ENCODE measurements around the gene HDAC4.

HDAC4 gene

DNA sequence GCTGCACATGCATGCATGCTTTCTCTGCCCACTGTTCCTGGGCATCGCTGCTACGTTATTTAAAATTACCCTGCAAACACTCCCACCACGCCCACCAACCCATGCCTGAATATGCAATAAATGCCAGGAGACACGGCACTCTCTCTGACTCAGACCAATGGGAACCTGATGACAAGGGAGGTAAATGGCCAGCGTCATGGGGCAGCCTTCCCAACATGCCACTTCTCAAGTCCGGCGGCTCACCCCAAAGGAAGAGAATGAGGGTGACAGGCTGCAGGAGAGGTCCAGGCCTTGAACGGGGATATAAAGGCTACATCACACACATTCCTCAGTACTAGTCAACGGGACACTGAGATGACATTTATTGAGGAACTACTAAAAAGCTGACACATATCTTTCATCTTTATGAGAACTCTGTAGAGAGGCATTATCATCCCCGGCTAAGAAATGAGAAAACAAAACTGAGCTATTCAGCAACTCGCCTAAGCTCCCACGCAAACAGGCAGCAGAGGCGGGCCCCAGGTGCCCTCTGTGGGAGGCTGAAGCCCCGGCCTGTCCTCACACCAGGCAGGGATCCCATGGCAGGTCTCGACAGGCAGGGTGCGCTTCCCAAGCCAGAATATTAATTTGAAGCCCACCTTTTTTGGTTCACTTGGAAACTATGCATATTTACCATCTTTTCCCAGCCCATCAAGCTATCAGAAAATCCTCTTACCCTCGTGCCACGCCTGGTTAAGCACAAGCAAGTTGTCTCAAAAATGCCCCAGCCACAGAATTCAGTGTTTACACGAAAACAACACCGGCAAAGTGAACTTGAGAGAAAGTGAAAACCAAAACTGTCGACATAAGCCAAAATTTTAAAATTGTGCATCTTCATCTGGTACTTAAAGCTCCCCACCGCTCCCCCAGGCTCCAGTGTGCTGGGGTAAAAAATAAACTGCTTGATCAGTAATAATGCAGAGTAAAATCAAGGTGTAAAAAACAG is 166.3 kb downstream of the HDAC4 start:
- no peak for DNase-seq (ENCODE audit: low read depth)

DNA sequence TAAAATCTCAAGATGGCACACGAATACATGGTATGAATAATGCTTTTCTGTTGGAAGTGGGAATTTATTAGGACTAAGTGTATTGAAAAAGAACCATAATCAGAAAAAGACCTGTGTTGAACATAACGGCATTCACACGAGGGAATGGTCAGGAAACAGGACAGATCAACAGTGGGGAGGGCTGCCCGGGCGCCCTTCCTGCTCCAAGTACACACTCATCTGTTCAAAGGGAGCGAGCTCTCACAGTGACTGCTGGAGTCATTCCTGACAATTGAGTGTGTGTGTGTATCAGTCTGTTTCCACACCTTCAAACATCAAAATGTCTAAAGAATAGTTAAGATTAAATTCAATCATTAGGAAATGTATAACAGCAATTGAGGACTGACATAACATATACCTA is 167.2 kb downstream of the HDAC4 start:
- DNase-seq (ENCODE audit: low read depth) = no peak

DNA sequence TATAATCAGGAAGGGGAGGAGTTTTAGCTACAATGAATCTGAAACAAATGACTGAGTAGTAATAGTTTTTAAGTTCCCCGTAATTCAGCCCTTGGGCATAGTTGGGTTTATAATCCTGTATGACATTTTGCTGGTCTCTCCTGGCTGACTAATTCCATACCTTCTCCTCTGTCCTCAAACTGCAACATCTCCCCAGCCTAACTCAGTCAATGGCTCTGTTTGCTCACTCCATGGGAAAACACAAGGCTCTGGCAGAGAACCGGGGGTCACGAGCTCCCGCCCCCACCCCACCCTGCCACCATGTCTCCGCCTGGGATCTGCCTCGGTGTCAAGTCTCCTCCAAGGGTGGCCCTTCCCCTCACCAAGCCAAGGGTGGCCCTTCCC is 168.6 kb downstream of the HDAC4 start:
- DNase-seq (ENCODE audit: low read depth) = no peak

DNA sequence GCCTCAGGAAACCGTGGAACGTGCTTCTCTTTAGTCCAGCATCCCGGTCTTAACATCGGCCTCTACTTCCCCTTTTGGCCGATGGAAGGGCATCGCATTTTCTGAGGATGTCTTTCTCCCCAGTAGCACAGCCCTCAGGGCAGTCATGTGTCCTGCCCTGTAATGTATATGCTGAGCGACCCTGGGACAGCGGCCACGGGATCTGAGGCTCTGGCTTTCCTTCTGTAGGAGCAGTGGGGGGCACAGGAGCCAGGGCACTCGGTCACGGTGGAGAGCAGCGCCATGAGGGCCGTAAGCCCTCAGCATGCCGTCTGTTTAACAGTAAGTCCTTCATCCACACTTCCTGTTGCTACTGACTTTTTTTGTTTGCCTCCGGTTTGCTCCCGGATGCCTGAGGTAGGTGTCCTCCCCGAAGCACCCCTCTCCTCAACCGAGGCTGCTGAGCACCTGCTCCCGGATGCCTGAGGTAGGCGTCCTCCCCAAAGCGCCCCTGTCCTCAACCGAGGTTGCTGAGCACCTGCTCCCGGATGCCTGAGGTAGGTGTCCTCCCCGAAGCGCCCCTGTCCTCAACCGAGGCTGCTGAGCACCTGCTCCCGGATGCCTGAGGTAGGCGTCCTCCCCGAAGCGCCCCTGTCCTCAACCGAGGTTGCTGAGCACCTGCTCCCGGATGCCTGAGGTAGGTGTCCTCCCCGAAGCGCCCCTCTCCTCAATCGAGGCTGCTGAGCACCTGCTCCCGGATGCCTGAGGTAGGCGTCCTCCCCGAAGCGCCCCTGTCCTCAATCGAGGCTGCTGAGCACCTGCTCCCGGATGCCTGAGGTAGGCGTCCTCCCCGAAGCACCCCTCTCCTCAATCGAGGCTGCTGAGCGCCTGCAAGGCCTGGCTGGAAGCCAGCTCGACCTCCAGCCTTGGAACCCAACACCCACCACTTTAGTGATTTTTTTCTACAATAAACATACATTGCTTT is 169.3 kb downstream of the HDAC4 start:
- no peak for DNase-seq (ENCODE audit: low read depth)

DNA sequence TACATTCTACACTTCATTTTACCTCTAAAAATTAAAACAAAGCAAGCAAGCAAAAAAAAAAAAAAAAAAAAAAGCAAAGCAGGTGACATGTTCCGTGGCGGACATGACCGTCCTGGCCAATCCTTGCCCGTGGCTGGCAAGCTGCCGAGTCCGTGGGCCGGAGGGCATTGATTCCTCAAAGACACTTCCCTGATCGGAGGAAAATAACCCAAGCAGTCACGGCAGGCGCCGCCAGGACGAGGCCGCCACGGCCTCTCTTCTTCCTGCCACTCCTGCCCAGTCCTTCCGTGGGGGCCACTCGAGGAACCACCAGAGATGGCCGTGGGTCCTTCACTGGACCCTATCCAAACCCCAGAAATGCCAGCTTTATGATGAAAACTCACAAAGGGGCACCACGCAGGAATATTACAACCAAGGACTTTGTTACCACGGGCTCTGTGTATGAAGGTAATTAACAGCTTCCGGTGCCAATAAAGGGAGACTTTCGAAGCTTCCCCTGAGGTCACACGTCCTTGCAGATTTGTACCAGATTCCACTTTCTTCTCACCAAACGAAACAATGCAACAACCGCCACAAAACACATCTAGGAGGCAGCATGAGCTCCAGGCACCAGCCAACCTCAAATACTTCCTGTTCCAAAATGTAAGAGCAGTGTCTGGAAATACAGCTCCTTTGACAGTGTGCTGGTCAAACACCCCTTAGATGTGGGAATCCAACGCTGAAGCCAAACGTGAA is 170.3 kb downstream of the HDAC4 start:
- DNase-seq (ENCODE audit: low read depth) = no peak

DNA sequence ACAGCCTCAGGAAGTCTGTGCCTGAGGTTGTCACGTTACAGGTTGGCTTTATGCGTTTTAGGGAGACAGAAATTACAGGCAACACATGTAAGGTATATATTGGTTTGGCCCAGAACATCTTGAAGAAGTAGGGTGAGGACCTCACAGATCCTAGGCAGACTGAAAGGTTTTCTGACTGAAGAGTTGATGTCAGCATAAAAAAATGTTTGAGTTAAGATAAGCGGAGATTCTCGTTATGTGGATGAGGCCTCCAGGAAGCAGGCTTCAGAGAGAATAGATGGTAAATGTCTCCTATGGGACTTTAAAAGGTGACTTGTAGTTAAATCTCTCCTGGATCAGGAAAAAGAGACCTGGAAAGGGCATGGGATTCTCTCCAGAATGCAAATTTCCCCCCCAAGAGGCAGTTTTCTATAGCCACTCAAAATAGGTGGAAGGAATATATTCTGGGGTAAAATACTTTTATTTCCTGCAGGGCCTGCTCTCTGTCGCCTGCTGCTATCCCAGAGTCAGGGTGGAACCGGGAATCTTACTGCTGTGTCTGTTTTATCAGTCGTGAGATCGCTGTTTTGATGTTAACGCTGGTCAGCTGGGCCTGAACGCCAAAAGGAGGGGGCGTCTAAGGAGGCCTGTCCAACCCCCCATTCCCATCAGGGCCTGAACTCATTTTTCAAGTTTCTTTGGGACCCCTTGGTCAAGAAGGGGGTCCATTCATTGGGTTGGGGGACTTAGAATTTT is 171.1 kb downstream of the HDAC4 start:
- DNase-seq (ENCODE audit: low read depth) = no peak

DNA sequence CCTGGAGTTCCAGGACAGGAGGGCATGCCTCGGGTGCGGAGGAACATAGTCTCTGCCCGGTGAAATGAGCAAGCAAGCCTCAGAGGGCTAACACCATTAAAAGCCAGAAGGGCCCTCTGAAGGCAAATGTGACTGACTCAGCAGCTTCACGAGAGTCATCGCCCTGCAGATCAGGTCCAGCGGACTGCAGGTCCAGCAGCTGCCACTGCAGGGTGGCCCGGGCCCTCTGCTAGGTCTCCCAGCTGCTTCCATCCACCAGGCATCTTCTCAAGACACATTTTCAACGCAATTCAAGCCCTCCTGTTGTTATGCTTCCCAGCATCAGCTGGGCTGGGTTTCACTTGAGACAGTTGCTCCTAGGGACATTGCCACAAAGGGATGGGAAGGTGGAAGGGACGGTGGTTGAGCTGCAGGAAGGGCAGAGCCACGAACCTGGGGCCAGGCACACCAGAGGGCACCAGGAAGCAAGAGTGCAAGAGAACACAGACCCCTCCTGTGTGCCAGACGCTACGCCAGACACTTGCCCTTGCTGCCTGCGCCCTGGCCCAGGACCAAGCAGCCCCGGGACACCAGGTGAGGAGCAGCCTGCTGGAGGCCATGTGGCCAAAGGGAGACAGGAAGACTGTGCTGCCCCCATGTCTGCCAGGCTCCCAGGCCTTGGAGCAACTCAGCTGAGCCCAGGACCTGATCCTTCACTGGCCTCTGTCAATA is 173.0 kb downstream of the HDAC4 start:
- DNase-seq (ENCODE audit: low read depth) = no peak

DNA sequence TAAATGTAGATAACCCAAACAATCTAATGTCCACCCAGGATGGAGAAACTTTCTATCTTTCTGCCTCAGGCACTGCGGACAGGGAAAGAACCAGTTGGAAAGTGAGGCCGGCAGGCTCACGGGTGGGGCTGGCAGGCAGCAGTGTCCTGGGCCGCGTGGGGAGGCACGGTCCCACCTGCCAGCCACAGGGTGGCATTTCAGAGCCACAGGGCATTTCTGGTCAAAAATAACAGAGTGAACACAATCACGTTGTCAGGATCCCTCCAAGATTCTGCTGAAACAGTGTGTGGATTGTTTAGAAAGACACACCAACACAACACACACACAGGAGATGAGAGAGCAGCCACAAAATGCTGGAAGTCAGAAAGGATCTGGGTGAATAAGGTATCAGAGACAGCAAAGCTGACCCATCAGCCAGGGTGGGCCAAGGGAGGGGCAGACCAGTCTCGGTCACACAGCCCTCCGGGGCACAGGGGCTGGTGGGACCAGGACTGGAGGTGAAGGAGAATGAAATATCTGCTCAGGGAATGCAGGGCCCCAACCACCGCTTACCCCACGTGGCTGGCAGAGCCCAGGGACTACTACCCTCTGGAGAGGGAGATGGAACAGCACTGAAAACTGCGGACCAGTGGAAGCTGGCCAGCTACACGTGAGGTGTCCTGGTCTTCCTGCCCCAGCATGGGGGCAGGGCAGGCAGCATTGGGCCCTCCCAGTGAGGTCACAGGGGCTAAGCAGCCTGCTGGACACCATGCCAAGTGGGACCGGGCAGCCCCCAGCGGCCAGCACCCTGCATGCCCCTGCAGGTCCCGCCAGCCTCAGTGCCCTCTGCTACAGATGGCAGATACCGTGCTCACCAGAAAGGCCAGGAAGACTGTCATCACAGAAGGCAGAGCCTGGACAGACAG is 173.9 kb downstream of the HDAC4 start:
- DNase-seq (ENCODE audit: low read depth) = no peak

DNA sequence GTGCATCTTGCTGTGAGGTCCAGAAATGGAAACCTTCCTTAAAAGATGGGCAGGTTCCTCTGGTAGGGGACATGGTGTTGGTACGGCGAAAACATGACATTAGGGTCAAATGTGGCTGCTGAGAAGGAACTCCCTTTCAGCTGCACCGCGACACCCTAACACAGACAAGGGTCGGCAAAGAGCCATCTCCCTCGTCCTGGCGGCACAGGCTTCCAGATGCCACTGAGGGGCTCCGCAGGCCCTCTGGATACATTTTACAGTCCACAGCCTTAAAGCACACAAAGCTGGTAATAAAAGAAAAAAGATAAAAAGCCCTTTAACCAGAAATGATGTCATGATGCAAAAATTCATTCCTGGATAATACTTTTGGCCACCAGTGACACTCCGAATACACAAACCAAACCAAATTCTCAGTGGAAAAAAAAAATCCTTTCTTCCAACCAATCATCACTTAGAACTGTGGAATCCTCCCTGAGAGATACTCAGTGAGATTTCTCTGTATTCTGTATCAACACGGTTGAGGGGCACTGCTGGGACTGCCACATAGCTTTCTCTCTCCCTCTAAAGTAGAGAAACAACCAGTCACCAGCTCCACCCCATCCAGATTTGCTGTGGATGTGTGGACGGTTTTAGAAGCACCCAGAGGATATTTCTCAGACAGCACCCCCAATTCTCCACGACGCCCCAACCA is 174.8 kb downstream of the HDAC4 start:
- DNase-seq (ENCODE audit: low read depth) = no peak

DNA sequence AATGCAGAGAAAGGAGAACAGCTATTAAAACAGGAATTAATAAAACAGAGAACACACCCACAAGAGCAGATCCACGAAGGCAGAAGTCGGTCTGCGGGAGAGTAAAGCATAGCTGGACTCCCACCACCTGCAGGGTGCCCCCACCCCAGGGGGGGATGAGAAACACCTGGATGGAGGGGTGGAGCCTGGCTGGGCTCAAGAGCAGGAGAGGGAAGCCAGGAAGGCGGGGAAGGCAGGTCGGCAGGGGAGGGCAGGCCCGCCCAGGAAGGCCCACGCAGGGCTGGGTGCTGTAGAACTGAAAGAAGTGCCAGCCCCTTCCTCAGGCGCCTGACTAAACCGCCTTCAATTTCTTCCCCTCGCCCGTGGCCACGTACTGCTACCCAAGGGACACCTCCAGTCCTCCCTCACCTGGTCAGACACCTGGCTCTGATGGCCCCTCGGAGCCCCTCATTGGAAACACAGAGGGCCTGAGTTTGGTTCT is 175.4 kb downstream of the HDAC4 start:
- DNase-seq (ENCODE audit: low read depth) = no peak

DNA sequence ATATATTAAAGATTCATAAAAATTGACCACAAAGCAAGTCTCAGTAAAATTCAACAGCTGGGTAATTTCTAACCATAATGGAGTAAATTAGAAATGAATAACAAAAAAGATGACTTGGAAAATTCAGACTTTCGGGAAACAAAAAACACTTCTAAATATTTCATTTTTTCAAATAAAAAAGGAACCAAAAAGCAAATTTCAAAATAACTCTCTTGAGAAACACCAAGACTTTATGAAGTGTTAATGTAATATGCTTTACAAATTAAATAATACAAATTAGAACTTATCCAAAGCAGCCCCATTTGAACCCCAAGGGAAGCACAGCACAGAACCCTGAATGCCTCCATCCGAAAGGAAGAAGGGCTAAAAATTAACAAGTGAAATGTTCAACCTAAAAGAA is 175.9 kb downstream of the HDAC4 start:
- DNase-seq (ENCODE audit: low read depth) = no peak

DNA sequence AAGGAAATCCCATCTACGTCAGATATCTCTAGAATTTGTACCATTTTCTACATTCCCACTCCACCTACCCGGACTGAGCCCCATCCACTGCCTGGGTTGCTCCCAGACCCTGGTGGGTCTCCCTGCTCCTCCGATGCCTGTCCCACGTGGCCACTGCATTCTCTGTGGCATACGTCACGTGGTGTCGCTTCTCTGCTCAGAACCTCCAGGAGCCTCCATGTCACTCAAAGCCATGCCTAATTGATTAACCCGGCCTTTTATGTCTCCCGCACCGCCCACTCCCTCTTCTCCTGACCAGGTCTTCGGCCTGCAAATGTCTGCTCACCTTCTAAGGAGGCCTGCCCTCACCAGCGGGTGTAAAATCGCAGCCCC is 176.6 kb downstream of the HDAC4 start:
- no peak for DNase-seq (ENCODE audit: low read depth)

DNA sequence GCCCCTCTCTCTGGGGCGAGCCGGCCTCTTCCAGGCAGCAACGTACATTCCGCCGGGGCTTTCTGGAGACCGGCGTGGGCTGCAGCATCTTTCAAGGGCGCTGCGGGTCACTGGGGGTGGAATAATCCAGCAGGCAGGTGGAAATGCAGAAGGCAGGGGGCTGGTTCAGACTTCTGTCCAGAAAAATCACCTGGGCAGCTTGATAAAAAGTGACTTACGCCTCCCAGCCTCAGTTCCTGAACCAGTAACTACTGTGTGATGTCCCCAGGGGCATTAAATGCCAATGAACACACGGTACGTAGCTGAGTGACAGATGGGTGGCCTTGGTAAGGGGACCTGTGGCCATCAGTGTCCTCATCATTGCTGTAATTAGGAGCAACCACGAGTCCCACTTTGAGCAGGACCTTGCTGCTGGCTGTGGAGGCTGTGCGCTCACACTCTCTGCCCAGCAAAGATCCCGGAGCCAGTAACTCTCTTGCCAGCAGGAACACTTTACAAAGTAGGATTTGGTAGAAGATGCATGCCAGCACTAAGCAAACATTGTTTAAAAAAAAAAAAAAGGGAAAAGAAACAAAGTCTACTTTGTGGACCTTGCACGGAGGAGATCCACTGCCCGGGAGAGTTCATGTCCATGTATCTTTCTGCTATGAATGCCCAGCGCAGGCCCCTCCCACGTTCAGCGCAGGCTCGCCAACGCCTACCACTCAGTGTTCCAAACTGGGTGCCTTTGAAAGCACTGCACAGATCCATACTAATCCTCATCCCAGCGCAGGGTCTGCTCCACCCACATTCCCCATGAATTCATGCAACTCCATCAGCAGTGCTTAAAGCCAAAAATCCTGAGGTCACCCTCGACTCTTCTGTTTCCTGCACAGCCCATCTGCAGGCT is 177.3 kb downstream of the HDAC4 start:
- DNase-seq (ENCODE audit: low read depth) = no peak

DNA sequence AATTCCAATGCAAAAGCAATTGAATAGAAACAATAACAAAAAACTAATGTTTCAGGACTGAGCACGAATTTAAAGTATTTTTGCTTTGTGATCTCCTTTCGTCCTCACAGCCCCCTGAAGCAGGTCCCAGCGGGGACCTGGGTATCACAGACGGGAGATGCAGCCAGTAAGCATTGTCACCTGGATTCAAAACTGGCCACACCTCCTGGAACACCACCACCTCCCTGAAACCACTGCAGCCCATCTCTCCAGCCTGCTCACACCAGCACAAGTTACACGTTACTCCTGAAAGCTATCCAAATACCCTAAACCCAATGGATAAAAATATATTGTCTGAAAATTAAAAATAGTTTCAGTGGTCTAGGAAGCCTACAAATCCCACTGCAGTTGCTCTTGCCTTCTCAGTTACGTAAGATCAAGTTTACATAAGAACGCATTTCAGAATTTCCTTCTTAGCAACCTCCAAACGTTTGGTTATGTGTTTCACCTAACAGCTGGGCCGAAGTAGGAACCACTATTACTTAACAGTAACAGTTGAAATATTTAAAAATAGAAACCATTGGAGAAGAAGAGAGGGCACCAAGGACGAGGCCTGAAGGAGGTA is 178.0 kb downstream of the HDAC4 start:
- no peak for DNase-seq (ENCODE audit: low read depth)

DNA sequence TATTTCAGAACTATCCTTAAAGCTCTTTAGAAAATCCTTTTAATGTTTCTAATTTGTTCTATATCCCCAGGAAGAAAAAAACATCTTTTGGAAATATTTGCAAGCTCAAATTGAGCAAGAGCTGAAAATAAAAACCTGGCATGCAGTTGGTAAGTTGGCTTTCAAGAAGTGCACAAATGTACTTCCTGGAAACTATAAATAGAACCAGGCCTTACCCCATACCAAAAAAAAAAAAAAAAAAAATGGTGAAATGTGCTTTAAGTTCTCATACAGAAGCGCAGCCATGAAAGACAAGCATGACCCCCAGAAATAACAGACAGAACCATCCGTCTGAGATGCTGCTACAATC is 178.5 kb downstream of the HDAC4 start:
- no peak for DNase-seq (ENCODE audit: low read depth)

DNA sequence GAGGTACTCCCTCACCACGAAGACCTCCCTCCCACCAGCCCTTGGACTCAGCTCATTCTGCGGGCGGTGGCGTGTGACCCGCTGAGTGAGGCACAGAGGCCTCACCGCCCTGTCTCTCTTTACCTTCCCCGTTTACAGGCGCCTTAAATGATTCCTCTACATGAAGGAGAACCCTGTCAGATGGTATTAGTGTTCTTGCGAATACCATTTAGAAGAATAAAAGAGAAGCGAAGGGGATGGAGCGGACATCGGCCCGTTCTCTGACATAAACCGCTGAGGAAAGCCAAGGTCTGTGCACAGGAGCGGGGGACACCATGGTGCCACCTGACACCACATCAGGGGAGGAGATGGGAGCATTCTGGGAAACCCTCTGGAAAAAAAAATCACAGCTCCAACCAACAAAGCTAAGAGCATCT is 179.8 kb downstream of the HDAC4 start:
- DNase-seq (ENCODE audit: low read depth) = no peak

DNA sequence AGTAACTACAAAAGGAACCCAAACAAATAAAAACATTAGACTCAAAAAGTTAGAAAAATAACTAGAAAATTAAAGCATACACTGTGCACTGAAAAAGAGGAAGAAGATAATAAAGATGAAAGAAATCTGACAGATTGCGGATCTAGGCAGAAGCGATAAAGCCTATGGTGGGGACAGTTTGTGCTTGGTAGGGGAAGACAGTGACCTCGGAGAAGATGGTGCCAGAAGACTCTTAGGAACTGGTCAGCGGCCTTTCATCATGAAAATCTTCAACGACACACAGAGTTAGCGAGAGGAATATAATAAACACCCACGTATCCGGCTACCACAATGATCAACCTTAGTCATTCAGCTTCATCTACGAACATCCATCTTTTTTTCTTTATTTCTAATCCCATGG is 180.5 kb downstream of the HDAC4 start:
- no peak for DNase-seq (ENCODE audit: low read depth)

Data from stimulated activated CD8-positive, alpha-beta memory T cell treated with anti-CD3 and anti-CD28 coated beads, Interleukin-12 subunit alpha, Interleukin-12 subunit beta, amount 100 ng/mL, for 4 hours (primary cell).